Activated CD8-positive, alpha-beta memory T cell treated with anti-CD3 and anti-CD28 coated beads for 36 hours (primary cell): ENCODE measurements around the gene COG7. TPM values are rescaled to one million over a fixed set of nuclear protein-coding genes. Genes with fewer than 3 reads are reported as not detected.
"Not testable (repeated sequence)": the region's sequence is repeated elsewhere in the genome, so short reads cannot be mapped to it uniquely, and the experiment has no call there.

Source experiments
- CTCF ChIA-PET: fragments of 350-600 bp; sonication (Branson Sonifier 250); formaldehyde crosslinking; loops from one replicate; lab custom pipeline; 2021; ENCODE audit warnings: antibody characterized with exemption; lab: Charles Lee
- POLR2A ChIA-PET: fragments of 350-600 bp; sonication (Branson Sonifier 250); formaldehyde crosslinking; loops from one replicate; lab custom pipeline; 2021; ENCODE audit warnings: antibody characterized with exemption; lab: Charles Lee
- total RNA-seq, 2 experiments: library from RNA; stranded (reverse); gene quantifications; one replicate each; pipeline ENCODE4 v1.2.3, GENCODE V29; 2021

The COG7 gene
- total RNA-seq, 2 experiments from 2014 or later = 16.5 to 18.3 TPM

GRCh38 chr16:23428351-23428750 lies 24.6 kb downstream of the COG7 start:
- ChIA-PET CTCF (no interaction called here), POLR2A (no interaction called here)

- ChIA-PET POLR2A (no interaction called here), CTCF (interaction anchor here (1.4 kb wide), 2 partner anchors 9 to 10 kb away, joined by 4 to 5 read pairs; no protein-coding TSS in a partner anchor)
These were observed 28.6 kb downstream of the COG7 start for GRCh38 chr16:23424292-23424958.

GRCh38 chr16:23423496-23424049 lies 29.4 kb downstream of the COG7 start:
- POLR2A ChIA-PET = no interaction called here
- CTCF ChIA-PET = interaction anchor here (1.4 kb wide), 2 partner anchors 10 to 11 kb away, joined by 4 to 5 read pairs; no protein-coding TSS in a partner anchor

GRCh38 chr16:23420011-23420410 lies 33.0 kb downstream of the COG7 start:
- POLR2A ChIA-PET = no interaction called here
- CTCF ChIA-PET = interaction anchor here (0.7 to 1.3 kb wide), 2 partner anchors 16 to 963 kb away, joined by 3 to 4 read pairs; no protein-coding TSS in a partner anchor

- CTCF ChIA-PET = no interaction called here
- POLR2A ChIA-PET = no interaction called here
These were observed 36.2 kb downstream of the COG7 start for GRCh38 chr16:23416816-23417215.

GRCh38 chr16:23414731-23415130 lies 38.3 kb downstream of the COG7 start:
- ChIA-PET CTCF (interaction anchor here (1.5 kb wide), 1 partner anchor 19 kb away, joined by 3 read pairs; no protein-coding TSS in a partner anchor), POLR2A (no interaction called here)

GRCh38 chr16:23410176-23410575 lies 42.8 kb downstream of the COG7 start:
- ChIA-PET CTCF (interaction anchor here (0.6 kb wide), 1 partner anchor 9 kb away, joined by 4 read pairs; no protein-coding TSS in a partner anchor), POLR2A (no interaction called here)

GRCh38 chr16:23409522-23409921 lies 43.5 kb downstream of the COG7 start:
- ChIA-PET POLR2A (no interaction called here), CTCF (no interaction called here)

- ChIA-PET POLR2A (no interaction called here), CTCF (no interaction called here)
These were observed 44.1 kb downstream of the COG7 start for GRCh38 chr16:23408823-23409298.

- ChIA-PET CTCF (no interaction called here), POLR2A (no interaction called here)
These were observed 44.7 kb downstream of the COG7 start for GRCh38 chr16:23408242-23408822.

GRCh38 chr16:23407436-23408127 lies 45.4 kb downstream of the COG7 start:
- POLR2A ChIA-PET = no interaction called here
- CTCF ChIA-PET = interaction anchor here (0.8 kb wide), 1 partner anchor 44 kb away, joined by 3 read pairs; no protein-coding TSS in a partner anchor

- CTCF ChIA-PET = interaction anchor here (0.6 to 0.8 kb wide), 2 partner anchors 28 to 45 kb away, joined by 3 read pairs; no protein-coding TSS in a partner anchor
- POLR2A ChIA-PET = no interaction called here
These were observed 46.3 kb downstream of the COG7 start for GRCh38 chr16:23406546-23407240.

GRCh38 chr16:23406024-23406423 lies 47.0 kb downstream of the COG7 start:
- POLR2A ChIA-PET = no interaction called here
- CTCF ChIA-PET = interaction anchor here (0.6 kb wide), 1 partner anchor 28 kb away, joined by 3 read pairs; no protein-coding TSS in a partner anchor

- ChIA-PET POLR2A (no interaction called here), CTCF (interaction anchor here (0.6 to 1.2 kb wide), 2 partner anchors 31 to 195 kb away, joined by 3 read pairs; no protein-coding TSS in a partner anchor)
These were observed 49.4 kb downstream of the COG7 start for GRCh38 chr16:23403547-23403946.

GRCh38 chr16:23402100-23402499 lies 50.9 kb downstream of the COG7 start:
- ChIA-PET POLR2A (no interaction called here), CTCF (no interaction called here)

- CTCF ChIA-PET = no interaction called here
- POLR2A ChIA-PET = no interaction called here
These were observed 51.9 kb downstream of the COG7 start for GRCh38 chr16:23401139-23401538.

- POLR2A ChIA-PET, CTCF ChIA-PET: not testable (repeated sequence)
These were observed 52.5 kb downstream of the COG7 start for GRCh38 chr16:23400447-23400846.

GRCh38 chr16:23398987-23399805 lies 53.8 kb downstream of the COG7 start:
- CTCF ChIA-PET = no interaction called here
- POLR2A ChIA-PET = interaction anchor here (0.6 kb wide), 1 partner anchor 242 kb away, joined by 4 read pairs; no protein-coding TSS in a partner anchor
